Small intestine (tissue), 7 donors: ENCODE results near the gene UBE3D. TPM values are rescaled to one million over a fixed set of nuclear protein-coding genes. Genes with fewer than 3 reads are reported as not detected.
A peak's percentile ranks its signal among the peaks of the same experiment; 100 is the strongest.

ENCODE experiments used
- DNase-seq, 2 donors: peaks; one replicate each; pipeline versions ENCODE4 v3.0.0 to v3.0.0-alpha.2; 2013
- FAIRE-seq: peaks from 2 replicates; lab custom pipeline; 2012; peaks lifted over from hg19 to GRCh38; lab: Jason Lieb, UNC
- H3K27ac ChIP-seq, 3 donors: one replicate each; pipeline ENCODE4 v1.5.1; 2013; ENCODE audit warnings: low read length in 2 of 3, mild to moderate bottlenecking in 2 of 3, control low read depth in 1 of 3, inconsistent platforms in 1 of 3, low read depth in 1 of 3, moderate library complexity in 1 of 3
- H3K27me3 ChIP-seq, 3 donors: one replicate each; pipeline ENCODE4 v1.6.1; 2013; ENCODE audit warnings: low read length in 3 of 3, inconsistent platforms in 1 of 3; ENCODE audit not compliant: control insufficient read depth in 3 of 3, insufficient read depth in 3 of 3
- H3K36me3 ChIP-seq, 3 donors: one replicate each; pipeline ENCODE4 v1.6.1; 2013; ENCODE audit warnings: low read length in 3 of 3, inconsistent platforms in 1 of 3, low read depth in 1 of 3, mild to moderate bottlenecking in 1 of 3, moderate library complexity in 1 of 3; ENCODE audit not compliant: control insufficient read depth in 3 of 3, insufficient read depth in 2 of 3
- H3K4me1 ChIP-seq, 3 donors: one replicate each; pipeline ENCODE4 v1.6.1; 2013; ENCODE audit warnings: low read length in 2 of 3, inconsistent platforms in 1 of 3, low read depth in 1 of 3, mild to moderate bottlenecking in 1 of 3, moderate library complexity in 1 of 3; ENCODE audit not compliant: control insufficient read depth in 3 of 3, insufficient read depth in 2 of 3
- H3K4me3 ChIP-seq, 3 donors: one replicate each; pipeline ENCODE4 v1.5.1; 2013; ENCODE audit warnings: low read length in 3 of 3, control low read depth in 1 of 3, inconsistent platforms in 1 of 3, low read depth in 1 of 3, mild to moderate bottlenecking in 1 of 3, moderate library complexity in 1 of 3
- H3K9me3 ChIP-seq, 2 donors: one replicate each; pipeline ENCODE4 v1.6.1; 2013; ENCODE audit warnings: low read depth in 1 of 2, low read length in 1 of 2; ENCODE audit not compliant: control insufficient read depth in 2 of 2, insufficient read depth in 1 of 2
- WGBS, 3 donors: extraction: QIAGEN DNeasy Blood & Tissue Kit; methylation state at CpG; one replicate each; pipeline ENCODE4 v1.1.7; 2013; 5-methylcytosine and 5-hydroxymethylcytosine counted together
- polyA plus RNA-seq, 4 donors: library from polyadenylated mRNA; stranded (reverse) in 3 of 4; unstranded in 1 of 4; fragments of 200-250 nt in 3 of 4; fragments of 120-200 nt in 1 of 4; gene quantifications; one replicate each; pipeline versions ENCODE4 v1.2.1 to v1.2.3, GENCODE V29; 2013
- donor health status: healthy with polysubstance abuse.
- donor health status: control.
- donor health status: control.
- donor health status: Bipolar disorder and iron deficiency.
- donor health status: healthy.

The UBE3D gene
- polyA plus RNA-seq, 4 donors: 0.54 to 8.0 (median 4.0) TPM

DNA sequence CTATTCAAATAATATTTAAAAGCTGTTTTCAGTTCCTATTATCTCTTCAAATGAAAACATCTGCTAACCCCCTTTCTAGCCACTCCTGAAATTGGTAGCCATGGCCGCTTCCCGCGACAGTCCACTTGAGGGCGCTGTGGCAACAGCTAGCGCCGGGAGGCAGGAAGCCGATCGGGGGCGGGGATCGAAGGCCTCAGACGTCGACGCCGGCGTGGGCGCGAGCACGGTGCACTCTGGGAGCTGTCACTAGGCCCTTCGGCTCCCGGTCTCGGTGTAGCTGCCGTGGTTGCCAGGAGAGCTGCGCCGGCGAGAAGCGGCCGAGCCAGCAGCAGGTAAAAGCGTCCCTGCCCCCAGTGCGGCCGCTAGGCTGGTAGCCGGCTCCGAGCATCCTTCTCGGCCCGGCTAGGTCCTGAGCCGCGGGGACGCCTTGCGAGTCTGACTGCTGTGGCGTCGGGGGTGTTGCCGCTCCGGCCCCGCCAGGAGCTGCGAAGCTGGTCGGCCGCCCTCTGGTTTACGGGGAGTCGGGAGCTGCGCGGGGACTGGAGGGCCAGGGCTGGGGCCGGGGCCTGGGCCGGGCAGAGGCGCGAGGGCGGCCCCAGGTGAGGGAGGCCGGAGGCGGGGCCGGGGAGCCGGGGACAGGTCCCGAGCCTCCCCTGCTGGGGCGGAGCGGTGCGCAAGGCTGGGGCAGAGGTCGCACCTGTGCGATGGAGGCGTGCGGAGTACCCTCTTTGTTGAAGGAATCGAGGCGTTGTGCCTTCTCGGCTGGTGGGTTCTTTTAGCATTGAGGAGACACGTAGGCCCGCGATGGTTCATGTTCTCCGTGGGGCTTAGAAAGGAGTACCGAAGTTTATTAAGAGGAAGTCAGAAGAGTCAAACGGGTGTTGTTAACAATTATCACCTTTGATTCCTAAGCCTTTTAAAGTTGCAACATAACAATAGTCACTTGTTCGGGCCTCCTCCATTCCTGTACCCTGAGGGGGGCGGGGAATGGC, 2.1 kb upstream of the UBE3D start, which contains the start of gene DOP1A:
Gene DOP1A (plus strand): TSS at position 224 of the 992 bp plus-strand sequence. CDS start 29,307 bp downstream, outside the sequence.
- H3K4me1 ChIP-seq: peaks cover 0 to 17% (median 2%) of the 10 kb centered on the region in 3 donors
- peak within 1 kb of the TSS; percentile 96 to 97 (median 96) for H3K27ac ChIP-seq
- H3K36me3 ChIP-seq: no peaks in the 10 kb centered on the region
- H3K4me3 ChIP-seq: peak within 1 kb of the TSS; percentile 72 to 91 (median 89)
- DNase-seq: peak; percentile 94 to 97
- FAIRE-seq: peak; percentile 77
- H3K9me3 ChIP-seq: no peaks in the 10 kb centered on the region
- 0 to 1% (median 0%) methylated on average over 69 to 78 of the region's 78 CpGs for WGBS, 3 donors
- no peaks in the 10 kb centered on the region for H3K27me3 ChIP-seq

DNA sequence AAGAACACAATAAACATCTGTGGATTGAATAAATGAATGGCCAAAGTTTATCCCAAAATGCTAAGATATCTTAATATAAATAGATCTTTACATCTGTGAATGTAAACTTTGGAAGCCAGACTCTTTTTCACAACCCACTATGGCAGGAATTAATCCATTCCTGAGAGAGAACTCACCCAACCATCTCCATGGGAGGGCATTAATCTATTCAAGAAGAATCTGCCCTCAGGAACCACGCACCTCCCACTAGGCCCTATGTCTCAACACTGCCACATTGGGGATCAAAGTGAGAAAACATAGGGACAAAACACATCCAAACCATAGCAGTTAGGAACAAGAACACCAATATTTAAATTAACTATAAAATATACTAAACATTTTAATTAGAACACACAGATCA, 3.4 kb downstream of the UBE3D start:
- Histone ChIP-seq H3K4me1 (peaks cover 0 to 3% (median 0%) of the 10 kb centered on the region in 3 donors), H3K27me3 (no peaks in the 10 kb centered on the region), H3K9me3 (no peaks in the 10 kb centered on the region), H3K27ac (no peak overlapping the region), H3K36me3 (peaks cover 0 to 5% (median 0%) of the 10 kb centered on the region in 3 donors), H3K4me3 (no peak overlapping the region)
- FAIRE-seq: no peak
- no peak for DNase-seq
- WGBS, 3 donors: 94 to 100% (median 96%) methylated on average over 1 of the region's 1 CpG

DNA sequence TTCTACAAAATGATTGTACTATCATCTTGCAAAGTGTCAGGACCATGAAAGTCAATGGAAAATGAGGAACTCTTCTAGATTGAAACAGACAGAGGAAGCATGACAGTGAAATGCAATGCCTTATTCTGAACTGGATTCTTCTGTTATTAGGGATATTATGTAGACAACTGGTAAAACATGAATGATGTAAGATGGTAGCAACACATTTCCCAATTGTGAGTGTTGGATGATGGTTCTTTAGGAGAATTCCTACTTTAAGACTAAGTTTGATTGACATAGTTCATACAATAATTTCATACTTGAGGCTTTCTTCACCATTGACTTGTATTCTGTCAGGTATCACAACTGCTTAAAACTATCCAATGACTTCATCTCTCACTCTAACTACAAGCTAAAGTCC, 4.5 kb downstream of the UBE3D start:
- DNase-seq: no peak
- peaks cover 0 to 5% (median 0%) of the 10 kb centered on the region in 3 donors for H3K36me3 ChIP-seq
- H3K27ac ChIP-seq: no peak overlapping the region
- no peak overlapping the region for H3K4me3 ChIP-seq
- no peaks in the 10 kb centered on the region for H3K27me3 ChIP-seq
- FAIRE-seq: no peak
- no peaks in the 10 kb centered on the region for H3K9me3 ChIP-seq
- H3K4me1 ChIP-seq: peaks cover 0 to 3% (median 0%) of the 10 kb centered on the region in 3 donors

DNA sequence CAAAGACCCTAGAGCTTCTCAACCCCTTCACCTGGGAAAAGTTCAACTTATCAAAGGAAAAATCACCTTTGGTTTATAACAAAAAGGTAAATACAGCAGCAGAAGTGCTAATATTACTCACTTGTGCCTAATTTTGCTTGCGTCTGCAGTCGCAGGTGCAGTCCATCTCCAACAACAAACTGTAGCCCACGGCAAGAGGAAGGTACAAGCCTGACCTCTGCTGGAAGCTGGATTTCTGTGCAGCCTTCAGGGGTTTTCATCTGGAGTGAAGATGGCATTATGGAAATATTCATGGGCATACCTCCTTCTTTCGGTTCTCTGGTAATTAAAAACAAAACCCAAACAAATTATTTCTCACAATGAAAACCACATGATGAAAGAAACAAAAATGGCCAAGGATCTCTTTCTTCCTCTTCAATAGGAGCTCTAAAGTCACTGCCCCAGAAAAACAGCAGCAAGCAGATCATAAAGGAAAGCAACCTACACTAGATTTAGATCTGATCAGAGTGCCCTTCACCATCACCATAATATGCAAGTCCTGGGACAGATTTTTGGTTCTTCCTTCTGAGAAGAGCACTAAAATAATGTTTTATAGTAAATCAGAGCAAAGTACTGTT, 7.8 kb downstream of the UBE3D start:
- WGBS, 3 donors: 26 to 33% (median 32%) methylated on average over 4 of the region's 4 CpGs
- H3K27me3 ChIP-seq: no peaks in the 10 kb centered on the region
- no peak for FAIRE-seq
- peak; percentile 55 to 57 for DNase-seq
- H3K9me3 ChIP-seq: no peaks in the 10 kb centered on the region
- H3K36me3 ChIP-seq: peaks cover 0 to 5% (median 0%) of the 10 kb centered on the region in 3 donors
- no peaks in the 10 kb centered on the region for H3K4me1 ChIP-seq
- H3K4me3 ChIP-seq: no peak overlapping the region
- H3K27ac ChIP-seq: no peak overlapping the region

DNA sequence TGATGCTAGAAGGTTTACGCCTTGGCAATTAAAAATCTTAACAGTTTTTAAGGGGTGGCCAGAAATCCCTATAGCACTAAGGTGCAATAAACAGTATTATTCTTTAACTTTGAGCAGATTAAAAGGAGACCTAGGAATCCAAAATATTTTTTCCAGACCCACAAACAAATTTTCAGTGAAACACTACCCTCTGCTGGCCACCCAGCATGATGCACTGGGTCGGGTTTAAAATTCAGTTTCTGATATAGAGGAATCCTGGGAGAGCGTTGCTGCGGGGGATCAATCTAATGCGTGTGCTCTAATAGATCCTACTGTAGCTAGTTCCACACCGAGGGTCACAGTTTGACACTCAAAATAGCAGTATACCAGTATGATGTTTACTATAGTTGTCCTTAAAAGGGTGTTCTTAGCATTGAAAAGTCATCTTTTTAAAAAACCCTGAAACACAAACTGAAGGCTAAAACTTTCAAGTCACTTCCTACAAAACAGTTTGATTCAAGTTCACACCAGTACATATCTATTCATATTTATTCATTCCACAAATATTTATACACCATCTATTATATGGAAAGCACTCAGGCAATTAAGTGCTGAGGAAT, 10.2 kb downstream of the UBE3D start:
- Histone ChIP-seq H3K4me1 (no peaks in the 10 kb centered on the region), H3K27me3 (no peaks in the 10 kb centered on the region), H3K4me3 (no peak overlapping the region), H3K36me3 (peaks cover 0 to 7% (median 0%) of the 10 kb centered on the region in 3 donors), H3K9me3 (no peaks in the 10 kb centered on the region), H3K27ac (no peak overlapping the region)
- 25 to 38% (median 27%) methylated on average over 6 of the region's 6 CpGs for WGBS, 3 donors
- peak; percentile 45 to 47 for DNase-seq
- no peak for FAIRE-seq

DNA sequence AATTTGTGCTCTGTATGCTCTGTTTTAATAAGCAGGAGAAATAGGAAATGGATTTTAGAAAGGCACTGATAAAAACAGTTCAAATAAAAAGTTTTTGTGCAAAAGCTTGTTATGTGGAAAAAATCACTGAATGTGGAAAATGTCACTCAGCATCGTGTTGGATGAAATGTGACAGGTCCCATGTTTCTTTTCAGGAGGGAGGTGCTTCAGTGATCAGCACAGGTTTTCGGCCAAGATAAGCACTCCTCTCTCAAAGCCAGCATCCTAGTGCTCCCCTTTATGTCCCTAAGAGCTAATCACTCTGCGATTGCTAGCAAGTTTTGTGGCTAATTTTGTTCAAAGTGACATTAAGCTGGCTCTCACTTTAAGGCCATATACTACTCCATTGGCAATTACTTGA, 12.0 kb downstream of the UBE3D start:
- Histone ChIP-seq H3K27ac (no peak overlapping the region), H3K4me1 (no peaks in the 10 kb centered on the region), H3K9me3 (no peaks in the 10 kb centered on the region), H3K4me3 (no peak overlapping the region), H3K36me3 (peaks cover 0 to 5% (median 0%) of the 10 kb centered on the region in 3 donors), H3K27me3 (no peaks in the 10 kb centered on the region)
- DNase-seq (no peak), FAIRE-seq (no peak)
- WGBS, 3 donors: 84 to 93% (median 89%) methylated on average over 3 of the region's 3 CpGs

DNA sequence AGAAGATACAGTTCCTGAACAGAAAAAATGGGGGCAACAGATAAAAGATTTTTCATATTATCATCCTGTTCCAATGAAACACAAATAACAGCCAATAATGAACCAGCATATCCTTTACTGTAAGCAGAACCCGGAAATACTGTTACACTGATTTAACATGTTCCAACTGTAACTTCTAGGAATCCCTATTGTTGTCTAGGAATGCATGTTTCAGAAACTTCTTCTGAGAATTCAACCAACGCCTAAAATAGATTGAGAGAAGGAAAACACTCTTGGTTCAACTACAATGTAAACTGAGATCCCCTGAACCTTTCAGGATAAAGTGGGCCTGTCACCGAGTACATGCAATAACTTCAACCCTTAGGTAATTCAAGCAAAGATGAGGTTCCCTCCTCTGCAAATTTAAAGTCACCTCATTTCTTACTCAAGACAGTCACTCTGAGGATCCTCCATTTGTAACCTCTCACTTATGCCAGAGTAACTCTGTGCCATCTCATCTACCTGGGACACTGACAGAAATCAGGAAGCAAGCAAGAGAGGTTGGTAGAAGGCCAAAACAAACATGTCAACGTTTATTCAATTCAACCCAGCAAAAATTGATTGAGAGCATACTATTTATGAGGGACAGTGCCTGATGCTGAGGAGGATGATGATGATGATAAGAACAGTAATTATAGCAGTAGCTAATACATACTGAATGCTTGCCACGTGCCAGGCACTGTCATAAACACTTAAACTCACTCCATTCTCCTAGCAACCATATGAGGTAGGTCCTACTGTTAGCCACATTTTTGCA, 14.1 kb downstream of the UBE3D start:
- Histone ChIP-seq H3K4me3 (no peak overlapping the region), H3K4me1 (no peaks in the 10 kb centered on the region), H3K27me3 (no peaks in the 10 kb centered on the region), H3K36me3 (peaks cover 0 to 7% (median 0%) of the 10 kb centered on the region in 3 donors), H3K9me3 (no peaks in the 10 kb centered on the region), H3K27ac (no peak overlapping the region)
- FAIRE-seq (no peak), DNase-seq (no peak)
- WGBS, 3 donors: 56 to 66% (median 65%) methylated on average over 5 of the region's 5 CpGs
